Right lobe of liver (tissue), 6 donors: ENCODE results near the gene CPNE4. TPM values are rescaled to one million over a fixed set of nuclear protein-coding genes. Genes with fewer than 3 reads are reported as not detected.

Experiments
- ATAC-seq, 4 donors: fragments of 200-7000 bp; cut with Tn5 transposase; one replicate each; pipeline ENCODE4 v1.9.1; 2020; ENCODE audit warnings: mild to moderate bottlenecking in 4 of 4, moderate library complexity in 4 of 4
- DNase-seq, 3 donors: peaks; one replicate each; pipeline ENCODE4 v3.0.0-alpha.2; 2020
- H3K27ac ChIP-seq, 3 donors: fragments of 200-600 bp; one replicate each; pipeline ENCODE4 v1.8.0; 2022
- H3K27me3 ChIP-seq, 2 donors: fragments of 200-600 bp; one replicate each; pipeline ENCODE4 v1.8.0; 2022
- H3K36me3 ChIP-seq, 4 donors: fragments of 200-600 bp; sonication (generic) in 1 of 4; one replicate each; pipeline versions ENCODE4 v1.5.1 to v1.8.0; 2017 to 2022; ENCODE audit warnings: control low read depth in 1 of 4
- H3K4me1 ChIP-seq, 4 donors: fragments of 200-600 bp; sonication (generic) in 1 of 4; one replicate each; pipeline versions ENCODE4 v1.5.1 to v1.8.0; 2017 to 2022; ENCODE audit warnings: control low read depth in 1 of 4
- H3K4me3 ChIP-seq, 3 donors: fragments of 200-600 bp; one replicate each; pipeline ENCODE4 v1.8.0; 2022
- H3K9me3 ChIP-seq, 4 donors: fragments of 200-600 bp; sonication (generic) in 1 of 4; one replicate each; pipeline versions ENCODE4 v1.5.1 to v1.8.0; 2017 to 2022; ENCODE audit warnings: control low read depth in 1 of 4
- CTCF ChIP-seq, 4 donors: fragments of 200-600 bp in 3 of 4; fragments of 450-650 bp in 1 of 4; IDR thresholded peaks; one replicate each; pipeline versions ENCODE4 v1.5.1 to v1.8.0; 2016 to 2022; ENCODE audit warnings: antibody characterized with exemption in 4 of 4, mild to moderate bottlenecking in 2 of 4
- POLR2A ChIP-seq: fragments of 450-650 bp; IDR thresholded peaks from one replicate; pipeline ENCODE4 v1.6.1; 2017; ENCODE audit warnings: antibody characterized with exemption, mild to moderate bottlenecking
- WGBS: methylation state at CpG from one replicate; pipeline ENCODE4 v1.1.6; 2018; ENCODE audit warnings: low coverage, low lambda C conversion rate; ENCODE audit not compliant: insufficient coverage; ENCODE audit errors: missing lambda C conversion rate; 5-methylcytosine and 5-hydroxymethylcytosine counted together
- intact Hi-C, 2 donors: fragments of 100-400 bp; cut with DNase I; formaldehyde crosslinking; loops; one replicate each; pipeline versions ENCODE4 v1.11.2 to v1.14.1; 2022
- total RNA-seq, 6 experiments: library from RNA; depleted of rRNA in 2 of 6; stranded (reverse); fragments of >200 nt in 2 of 6; fragmentation: NEBNext Ultra II Directional in 3 of 6; extraction: Animal tissue kit (Norgen Biotek cat#: 25700) in 3 of 6; gene quantifications; one replicate each; pipeline versions ENCODE4 v1.1.0 to v1.2.4, GENCODE V29; 2016 to 2023
- donor health status: DM: no; HTN: yes; CAD: no.
- donor health status: DM: no; HTN: no; CAD: no.
- donor health status: DM: no; HTN: no; CAD: no.
- donor health status: DM: no; HTN: yes; CAD: no.
- donor health status: DM: no; HTN: yes; CAD: no.

CPNE4 gene
- total RNA-seq, 6 experiments from 2014 or later = not detected

- Histone ChIP-seq H3K27me3 (no peaks in the 10 kb centered on the region), H3K4me1 (no peaks in the 10 kb centered on the region), H3K36me3 (no peaks in the 10 kb centered on the region), H3K9me3 (no peaks in the 10 kb centered on the region), H3K27ac (no peak overlapping the region), H3K4me3 (no peak overlapping the region)
- ATAC-seq = no peak
- intact Hi-C loops = no loop called here
- no peak for TF ChIP-seq CTCF (IDR thresholded peaks at IDR 0.05)
- no peak for TF ChIP-seq POLR2A
- DNase-seq = no peak
Measured at GRCh38 chr3:131775650-131776049, 259.2 kb downstream of the CPNE4 start.

DNA sequence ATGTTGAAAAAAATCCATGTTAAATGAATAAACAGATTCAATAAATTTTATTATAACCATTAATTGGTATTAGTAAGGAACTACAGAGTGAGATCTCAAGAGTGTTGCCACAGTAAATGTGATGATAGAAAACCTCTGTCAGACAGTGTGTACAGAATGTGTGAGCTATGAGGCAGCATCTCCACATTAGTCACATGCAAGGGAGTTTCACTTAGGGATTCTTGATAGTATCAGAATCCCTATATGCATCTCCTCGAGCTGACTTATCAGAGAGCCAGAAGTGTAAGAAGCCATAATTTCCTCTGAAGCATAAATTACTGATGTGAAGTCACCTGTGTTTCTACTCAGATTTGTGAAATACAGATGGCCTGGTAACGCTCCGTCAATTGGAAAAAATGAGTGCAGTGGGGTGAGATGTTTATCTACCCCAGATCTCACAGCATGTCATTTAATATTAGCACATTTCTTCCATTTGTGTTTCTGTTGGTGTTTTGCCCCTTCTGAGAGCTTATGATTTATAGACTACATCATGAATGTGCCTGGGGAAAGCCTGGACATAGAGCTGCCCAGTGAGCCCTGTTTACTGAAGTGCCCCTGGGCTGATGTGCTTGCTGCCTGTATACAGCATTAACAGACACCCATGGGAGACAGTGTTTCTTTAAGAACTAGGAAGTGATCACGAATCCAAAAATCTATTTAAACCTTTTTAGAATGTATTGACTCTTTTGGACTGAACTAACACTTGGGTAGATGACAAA is 262.4 kb downstream of the CPNE4 start:
- WGBS = 35% methylated on average over 4 of the region's 4 CpGs

DNA sequence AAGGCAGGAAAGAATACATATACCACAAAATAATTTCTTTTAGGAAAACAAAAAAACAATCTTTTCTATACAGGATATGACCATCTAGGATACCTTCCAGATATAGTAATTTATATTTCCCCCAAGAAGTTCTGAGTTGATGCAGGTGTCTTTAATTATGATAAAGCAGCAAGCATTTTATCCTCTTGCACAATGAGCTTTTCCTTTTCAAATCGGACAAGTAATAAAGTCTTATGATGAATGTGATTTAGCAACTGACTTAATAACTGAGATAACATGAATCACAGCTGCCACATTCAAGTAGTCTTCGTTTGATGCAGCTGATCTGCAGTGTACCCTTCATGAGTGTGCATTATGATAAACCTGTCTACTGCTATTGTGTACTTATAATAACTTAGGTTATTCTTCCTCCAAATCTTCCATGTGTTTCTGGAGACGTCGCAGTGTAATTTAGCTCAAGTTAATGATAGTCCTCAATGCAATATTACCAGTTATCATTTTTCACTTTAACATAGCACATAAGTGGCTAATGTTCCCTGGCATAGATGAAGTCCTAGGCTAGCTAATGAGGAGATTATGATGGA is 271.7 kb downstream of the CPNE4 start:
- no peak for DNase-seq
- no peak for TF ChIP-seq CTCF (IDR thresholded peaks at IDR 0.05)
- no peak for TF ChIP-seq POLR2A
- intact Hi-C loops = no loop called here
- no peaks in the 10 kb centered on the region for H3K36me3 ChIP-seq
- no peak overlapping the region for H3K27ac ChIP-seq
- WGBS = 33% methylated on average over 4 of the region's 4 CpGs
- no peak for ATAC-seq
- H3K9me3 ChIP-seq = no peaks in the 10 kb centered on the region
- H3K4me3 ChIP-seq = no peak overlapping the region
- H3K27me3 ChIP-seq = no peaks in the 10 kb centered on the region
- no peaks in the 10 kb centered on the region for H3K4me1 ChIP-seq

More for the DNA sequence above, 262.4 kb downstream of the CPNE4 start:
- no peaks in the 10 kb centered on the region for H3K9me3 ChIP-seq
- no peak for ATAC-seq
- no peaks in the 10 kb centered on the region for H3K4me1 ChIP-seq
- no peak for DNase-seq
- TF ChIP-seq CTCF (IDR thresholded peaks at IDR 0.05) (no peak), POLR2A (no peak)
- no peak overlapping the region for H3K27ac ChIP-seq
- intact Hi-C loops = no loop called here
- H3K27me3 ChIP-seq = no peaks in the 10 kb centered on the region
- no peak overlapping the region for H3K4me3 ChIP-seq
- H3K36me3 ChIP-seq = no peaks in the 10 kb centered on the region

DNA sequence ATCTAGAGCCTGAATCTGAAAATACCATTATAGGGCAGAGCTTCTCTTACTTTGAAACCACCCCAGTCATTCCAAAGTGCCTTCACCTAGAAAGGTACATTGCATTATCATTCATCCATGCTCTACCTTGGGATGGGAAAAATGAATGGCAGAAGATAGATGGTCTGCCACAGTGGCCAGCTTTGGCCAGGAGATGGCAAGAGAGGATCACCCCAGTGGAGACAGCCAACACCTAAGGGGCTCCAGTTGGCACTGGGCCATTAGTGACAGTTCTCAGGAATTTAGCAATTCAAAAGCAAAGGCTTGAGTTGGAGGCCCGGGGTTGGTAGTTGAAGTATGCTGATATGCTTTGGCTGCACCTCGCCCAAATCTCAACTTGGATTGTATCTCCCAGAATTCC is 278.4 kb downstream of the CPNE4 start:
- WGBS = no CpG with 5 or more reads among the region's 2 CpGs

More for the DNA sequence above, 278.4 kb downstream of the CPNE4 start:
- intact Hi-C loops = no loop called here
- no peaks in the 10 kb centered on the region for H3K36me3 ChIP-seq
- TF ChIP-seq CTCF (IDR thresholded peaks at IDR 0.05) (no peak), POLR2A (no peak)
- no peak overlapping the region for H3K4me3 ChIP-seq
- H3K27me3 ChIP-seq = no peaks in the 10 kb centered on the region
- no peak overlapping the region for H3K27ac ChIP-seq
- ATAC-seq (no peak), DNase-seq (no peak)
- no peaks in the 10 kb centered on the region for H3K4me1 ChIP-seq
- H3K9me3 ChIP-seq = no peaks in the 10 kb centered on the region
